GM12875 (cell line): Measurements from ENCODE around the gene HOXA10.

Experiments used
- H3K4me3 ChIP-seq: one replicate; pipeline ENCODE4 v1.5.1; 2011; ENCODE audit warnings: low read depth, low read length, control low read depth
- TF ChIP-seq, protein P1 (sequence below): IDR thresholded peaks from 2 replicates; pipeline ENCODE4 v1.5.1; 2011; ENCODE audit warnings: low read depth, mild to moderate bottlenecking, control low read depth, inconsistent platforms, low read length, moderate library complexity, borderline replicate concordance; ENCODE audit not compliant: insufficient read depth

Gene HOXA10

GRCh38 chr7:27165996-27166530 is 8.1 kb downstream of the HOXA10 start:
- TF ChIP-seq, protein P1, sequence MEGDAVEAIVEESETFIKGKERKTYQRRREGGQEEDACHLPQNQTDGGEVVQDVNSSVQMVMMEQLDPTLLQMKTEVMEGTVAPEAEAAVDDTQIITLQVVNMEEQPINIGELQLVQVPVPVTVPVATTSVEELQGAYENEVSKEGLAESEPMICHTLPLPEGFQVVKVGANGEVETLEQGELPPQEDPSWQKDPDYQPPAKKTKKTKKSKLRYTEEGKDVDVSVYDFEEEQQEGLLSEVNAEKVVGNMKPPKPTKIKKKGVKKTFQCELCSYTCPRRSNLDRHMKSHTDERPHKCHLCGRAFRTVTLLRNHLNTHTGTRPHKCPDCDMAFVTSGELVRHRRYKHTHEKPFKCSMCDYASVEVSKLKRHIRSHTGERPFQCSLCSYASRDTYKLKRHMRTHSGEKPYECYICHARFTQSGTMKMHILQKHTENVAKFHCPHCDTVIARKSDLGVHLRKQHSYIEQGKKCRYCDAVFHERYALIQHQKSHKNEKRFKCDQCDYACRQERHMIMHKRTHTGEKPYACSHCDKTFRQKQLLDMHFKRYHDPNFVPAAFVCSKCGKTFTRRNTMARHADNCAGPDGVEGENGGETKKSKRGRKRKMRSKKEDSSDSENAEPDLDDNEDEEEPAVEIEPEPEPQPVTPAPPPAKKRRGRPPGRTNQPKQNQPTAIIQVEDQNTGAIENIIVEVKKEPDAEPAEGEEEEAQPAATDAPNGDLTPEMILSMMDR = no peak
- no peak overlapping the region for H3K4me3 ChIP-seq

- TF ChIP-seq, protein P1 = no peak
- H3K4me3 ChIP-seq = no peak within 1 kb of the TSS
These were observed 8.8 kb downstream of the HOXA10 start, which contains the start of gene HOXA9 for GRCh38 chr7:27165089-27165995. TSS of gene HOXA9 (minus strand) at chr7:27165537. CDS start at chr7:27165457, 80 bp downstream.

GRCh38 chr7:27164367-27165088 is 9.6 kb downstream of the HOXA10 start:
- TF ChIP-seq, protein P1 = no peak
- H3K4me3 ChIP-seq = no peak overlapping the region

DNA sequence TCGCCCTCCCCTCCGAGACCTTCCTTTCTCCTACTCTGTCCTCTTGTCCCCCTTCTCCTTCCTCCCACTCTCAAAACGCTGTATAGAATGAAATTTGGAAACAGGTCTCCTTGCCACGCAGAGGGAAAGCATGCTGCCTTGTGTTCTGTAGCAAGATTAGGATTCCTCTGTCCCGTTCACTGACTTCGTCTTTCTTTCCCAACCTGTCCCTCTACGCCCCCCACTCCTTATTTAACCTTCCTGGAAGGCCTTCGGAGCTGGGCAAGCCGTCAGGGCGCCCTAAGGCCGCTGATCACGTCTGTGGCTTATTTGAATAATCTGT is 10.1 kb downstream of the HOXA10 start:
- TF ChIP-seq, protein P1 = no peak
- H3K4me3 ChIP-seq = no peak overlapping the region

DNA sequence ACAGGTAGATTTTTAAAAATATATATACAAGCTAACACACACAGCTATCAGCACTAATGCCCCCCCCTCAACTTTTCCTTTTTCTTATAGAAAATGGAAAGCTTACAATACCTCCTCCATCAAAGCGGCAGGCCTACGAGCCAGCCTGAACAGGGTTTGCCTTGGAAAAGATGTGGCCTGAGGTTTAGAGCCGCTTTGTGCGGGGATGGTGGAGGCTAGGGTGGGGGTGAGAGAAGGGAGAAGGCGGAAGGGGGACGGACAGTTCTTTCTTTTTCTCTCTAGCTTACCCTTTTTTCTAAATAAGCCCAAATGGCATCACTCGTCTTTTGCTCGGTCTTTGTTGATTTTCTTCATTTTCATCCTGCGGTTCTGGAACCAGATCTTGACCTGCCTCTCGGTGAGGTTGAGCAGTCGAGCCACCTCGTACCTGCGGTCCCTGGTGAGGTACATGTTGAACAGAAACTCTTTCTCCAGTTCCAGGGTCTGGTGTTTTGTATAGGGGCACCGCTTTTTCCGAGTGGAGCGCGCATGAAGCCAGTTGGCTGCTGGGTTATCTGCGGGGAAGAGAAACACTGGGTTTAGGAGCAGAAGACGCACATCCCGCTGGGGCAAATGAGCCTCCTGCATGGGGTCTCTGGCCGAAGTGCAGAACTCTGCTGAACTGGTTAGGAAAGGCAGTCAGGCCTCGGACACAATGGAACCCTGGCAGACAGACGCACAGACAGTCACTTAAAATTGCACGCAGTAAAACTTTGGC is 10.7 kb downstream of the HOXA10 start:
- TF ChIP-seq, protein P1 = no peak
- H3K4me3 ChIP-seq = no peak overlapping the region

GRCh38 chr7:27162561-27163287 is 11.4 kb downstream of the HOXA10 start:
- no peak overlapping the region for H3K4me3 ChIP-seq
- TF ChIP-seq, protein P1 = no peak
